Osteocyte (in vitro differentiated cells): Measurements from ENCODE around the gene ACKR1. TPM values are rescaled to one million over a fixed set of nuclear protein-coding genes. Genes with fewer than 3 reads are reported as not detected.

ENCODE experiments used
- DNase-seq: peaks from one replicate; pipeline ENCODE4 v3.0.0; 2021; ENCODE audit warnings: mixed read lengths; ENCODE audit not compliant: unreplicated experiment; ENCODE audit errors: extremely low spot score
- H3K27ac Mint-ChIP-seq: one replicate; pipeline ENCODE4 v1.8.0; 2021; ENCODE audit warnings: mild to moderate bottlenecking, mixed read lengths; ENCODE audit not compliant: unreplicated experiment
- H3K27me3 Mint-ChIP-seq: one replicate; pipeline ENCODE4 v1.8.0; 2021; ENCODE audit warnings: mixed read lengths; ENCODE audit not compliant: unreplicated experiment
- H3K36me3 Mint-ChIP-seq: one replicate; pipeline ENCODE4 v1.8.0; 2021; ENCODE audit warnings: mixed read lengths; ENCODE audit not compliant: unreplicated experiment
- H3K4me1 Mint-ChIP-seq: one replicate; pipeline ENCODE4 v1.8.0; 2021; ENCODE audit warnings: mixed read lengths; ENCODE audit not compliant: unreplicated experiment
- H3K4me3 Mint-ChIP-seq: one replicate; pipeline ENCODE4 v1.8.0; 2021; ENCODE audit warnings: mild to moderate bottlenecking, moderate library complexity, mixed read lengths; ENCODE audit not compliant: unreplicated experiment
- H3K9me3 Mint-ChIP-seq: one replicate; pipeline ENCODE4 v1.8.0; 2021; ENCODE audit warnings: mixed read lengths; ENCODE audit not compliant: unreplicated experiment
- total RNA-seq: library from RNA; stranded (reverse); gene quantifications from 2 replicates; pipeline ENCODE4 v1.2.1, GENCODE V29; 2021
- TF ChIP-seq, protein P1 (sequence below): fragments of 200-600 bp; sonication (generic); IDR thresholded peaks from 2 replicates; pipeline ENCODE4 v1.5.0; 2021; ENCODE audit warnings: antibody characterized with exemption, mild to moderate bottlenecking, moderate library complexity

ACKR1 gene
- total RNA-seq, 1 donor from 2014 or later = not detected

DNA sequence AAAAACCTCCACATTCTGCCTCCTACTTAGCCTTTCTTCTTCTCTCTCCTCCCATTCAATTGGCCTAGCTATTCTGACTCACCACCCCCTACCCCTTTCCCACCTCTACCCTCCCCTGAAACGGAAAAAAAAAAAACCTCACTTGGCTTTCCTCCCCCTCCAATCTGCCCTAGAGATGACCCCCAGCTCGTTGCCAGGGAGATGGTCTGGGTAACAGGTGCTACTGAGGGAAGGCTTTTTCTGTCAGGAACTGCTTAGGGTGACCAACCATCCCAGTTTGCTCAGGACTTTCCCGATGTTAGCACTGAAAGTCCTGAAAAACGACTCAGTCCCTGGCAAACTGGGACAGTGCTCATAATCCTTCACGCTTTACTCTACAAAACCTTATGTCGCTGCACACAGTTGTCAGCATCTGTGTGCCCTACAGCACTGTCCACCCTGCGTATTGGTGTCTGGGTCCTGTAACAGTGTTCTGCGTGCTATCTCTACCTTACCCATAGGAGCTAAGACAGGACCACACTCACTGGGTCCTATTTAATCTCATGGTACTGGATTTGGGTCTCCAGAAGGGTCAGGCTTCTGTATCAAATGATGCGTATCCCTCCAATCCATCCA, 41.0 kb upstream of the ACKR1 start:
- no peaks in the 10 kb centered on the region for H3K9me3 Mint-ChIP-seq
- peaks cover 31% of the 10 kb centered on the region for H3K27me3 Mint-ChIP-seq
- H3K27ac Mint-ChIP-seq = no peak overlapping the region
- no peak for DNase-seq
- no peaks in the 10 kb centered on the region for H3K36me3 Mint-ChIP-seq
- H3K4me3 Mint-ChIP-seq = no peak overlapping the region
- peaks cover 2% of the 10 kb centered on the region for H3K4me1 Mint-ChIP-seq
- TF ChIP-seq, protein P1, sequence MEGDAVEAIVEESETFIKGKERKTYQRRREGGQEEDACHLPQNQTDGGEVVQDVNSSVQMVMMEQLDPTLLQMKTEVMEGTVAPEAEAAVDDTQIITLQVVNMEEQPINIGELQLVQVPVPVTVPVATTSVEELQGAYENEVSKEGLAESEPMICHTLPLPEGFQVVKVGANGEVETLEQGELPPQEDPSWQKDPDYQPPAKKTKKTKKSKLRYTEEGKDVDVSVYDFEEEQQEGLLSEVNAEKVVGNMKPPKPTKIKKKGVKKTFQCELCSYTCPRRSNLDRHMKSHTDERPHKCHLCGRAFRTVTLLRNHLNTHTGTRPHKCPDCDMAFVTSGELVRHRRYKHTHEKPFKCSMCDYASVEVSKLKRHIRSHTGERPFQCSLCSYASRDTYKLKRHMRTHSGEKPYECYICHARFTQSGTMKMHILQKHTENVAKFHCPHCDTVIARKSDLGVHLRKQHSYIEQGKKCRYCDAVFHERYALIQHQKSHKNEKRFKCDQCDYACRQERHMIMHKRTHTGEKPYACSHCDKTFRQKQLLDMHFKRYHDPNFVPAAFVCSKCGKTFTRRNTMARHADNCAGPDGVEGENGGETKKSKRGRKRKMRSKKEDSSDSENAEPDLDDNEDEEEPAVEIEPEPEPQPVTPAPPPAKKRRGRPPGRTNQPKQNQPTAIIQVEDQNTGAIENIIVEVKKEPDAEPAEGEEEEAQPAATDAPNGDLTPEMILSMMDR = no peak

DNA sequence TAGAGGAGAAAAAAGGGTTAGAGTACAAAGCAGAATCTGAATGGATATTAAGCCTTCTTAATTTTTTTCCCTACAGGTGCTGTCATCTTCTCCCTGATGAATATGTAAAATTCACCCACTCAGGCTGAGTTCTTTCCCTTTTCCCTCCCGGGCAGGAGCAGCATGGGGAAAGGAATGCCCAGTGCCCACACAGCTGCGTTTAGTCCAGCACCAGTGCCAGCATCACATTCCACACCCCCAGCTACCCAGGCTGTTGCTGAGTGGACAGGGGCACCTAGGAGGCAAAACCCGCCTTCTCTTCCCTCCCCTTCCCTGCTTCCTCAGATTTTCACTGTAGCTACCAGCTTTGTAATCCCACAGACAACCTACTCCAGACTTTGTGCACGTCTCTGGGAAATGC, 36.6 kb upstream of the ACKR1 start:
- Mint-ChIP-seq H3K36me3 (no peaks in the 10 kb centered on the region), H3K4me1 (peaks cover 5% of the 10 kb centered on the region), H3K27me3 (peaks cover 55% of the 10 kb centered on the region), H3K4me3 (no peak overlapping the region), H3K27ac (no peak overlapping the region), H3K9me3 (no peaks in the 10 kb centered on the region)
- no peak for DNase-seq
- TF ChIP-seq, protein P1 = no peak

DNA sequence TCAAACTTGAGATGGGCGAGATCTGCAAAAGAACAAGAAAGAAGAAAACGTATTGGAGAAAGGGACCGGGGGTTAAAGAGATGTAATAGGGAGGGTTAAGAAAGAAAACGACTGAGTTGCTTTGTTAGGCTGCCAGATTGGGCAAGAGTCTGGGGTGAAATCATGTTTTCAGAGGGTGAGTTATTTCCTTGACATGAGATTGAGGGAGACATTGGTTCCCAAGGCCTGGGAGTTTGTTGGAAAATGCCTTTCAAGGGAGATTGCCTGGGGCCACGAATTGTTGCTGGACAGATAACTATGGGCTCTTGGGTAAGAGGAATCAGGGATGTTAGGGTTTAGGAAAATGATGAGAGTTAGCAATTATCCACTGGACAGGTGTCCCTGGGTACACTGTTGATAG, 34.0 kb upstream of the ACKR1 start:
- peaks cover 65% of the 10 kb centered on the region for H3K27me3 Mint-ChIP-seq
- no peaks in the 10 kb centered on the region for H3K9me3 Mint-ChIP-seq
- H3K27ac Mint-ChIP-seq = no peak overlapping the region
- TF ChIP-seq, protein P1 = no peak
- H3K36me3 Mint-ChIP-seq = no peaks in the 10 kb centered on the region
- H3K4me1 Mint-ChIP-seq = peaks cover 5% of the 10 kb centered on the region
- H3K4me3 Mint-ChIP-seq = no peak overlapping the region
- DNase-seq = no peak

DNA sequence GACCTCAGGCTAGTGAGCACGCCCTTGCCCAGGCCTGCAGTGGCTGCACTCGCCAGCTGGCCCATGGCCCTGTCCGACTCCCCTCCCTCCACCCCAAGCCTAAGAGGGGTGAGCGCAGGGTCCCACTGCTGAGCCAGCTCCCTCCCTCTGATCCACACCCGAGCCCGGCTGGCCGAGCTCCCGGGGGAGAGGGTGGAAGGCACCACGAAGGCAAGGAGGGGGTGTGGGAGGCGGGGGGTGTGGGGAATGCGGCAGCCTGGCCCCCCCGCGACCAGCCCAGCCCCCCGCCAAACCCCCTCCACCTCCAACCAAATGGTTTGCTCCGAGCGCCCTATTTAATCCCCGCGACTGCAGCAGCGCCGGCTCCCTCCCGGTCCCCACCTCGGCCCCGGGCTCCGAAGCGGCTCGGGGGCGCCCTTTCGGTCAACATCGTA, 33.4 kb upstream of the ACKR1 start, which contains the start of gene CADM3:
TSS of gene CADM3 (plus strand) at position 362 of the 434 bp plus-strand sequence. CDS start 151 bp downstream, outside the sequence.
- peaks cover 5% of the 10 kb centered on the region for H3K4me1 Mint-ChIP-seq
- no peak for DNase-seq
- TF ChIP-seq, protein P1 = no peak
- no peak within 1 kb of the TSS for H3K27ac Mint-ChIP-seq
- H3K36me3 Mint-ChIP-seq = no peaks in the 10 kb centered on the region
- H3K27me3 Mint-ChIP-seq = peaks cover 60% of the 10 kb centered on the region
- H3K9me3 Mint-ChIP-seq = no peaks in the 10 kb centered on the region
- peak within 1 kb of the TSS; percentile 24 for H3K4me3 Mint-ChIP-seq

DNA sequence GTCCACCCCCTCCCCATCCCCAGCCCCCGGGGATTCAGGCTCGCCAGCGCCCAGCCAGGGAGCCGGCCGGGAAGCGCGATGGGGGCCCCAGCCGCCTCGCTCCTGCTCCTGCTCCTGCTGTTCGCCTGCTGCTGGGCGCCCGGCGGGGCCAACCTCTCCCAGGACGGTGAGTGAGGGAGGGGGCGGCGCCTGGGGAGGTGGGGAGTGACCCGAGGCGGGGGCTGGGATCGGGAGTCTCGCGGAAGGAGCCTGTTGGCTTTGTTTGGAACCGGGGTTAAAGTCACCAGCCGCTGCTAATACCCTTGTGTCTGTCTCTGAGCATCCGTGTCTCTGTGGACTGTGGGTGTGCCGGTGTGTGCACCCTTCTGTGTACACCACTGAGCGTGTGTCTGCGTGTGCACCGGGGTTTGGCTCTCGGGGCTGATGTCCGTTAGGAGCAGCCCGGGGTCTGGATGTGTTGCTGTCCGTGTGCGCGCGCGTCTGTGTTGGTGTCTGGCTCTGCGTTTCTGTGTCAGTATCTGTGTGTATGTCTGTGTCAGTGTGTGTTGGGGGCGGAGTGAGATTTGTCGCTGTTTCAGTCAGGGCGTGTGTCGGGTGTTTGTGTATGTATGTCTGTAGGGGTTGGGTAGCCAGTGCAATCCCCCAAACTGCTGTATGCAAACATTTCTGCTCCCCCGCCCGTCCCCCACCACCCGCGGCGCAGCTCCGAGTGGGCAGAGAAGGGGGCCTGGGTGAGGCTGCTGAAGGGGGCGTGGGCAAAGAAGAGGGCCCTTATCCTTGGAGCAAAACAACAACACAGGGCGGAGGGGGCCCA, 32.8 kb upstream of the ACKR1 start:
- Mint-ChIP-seq H3K9me3 (no peaks in the 10 kb centered on the region), H3K4me3 (peak overlapping the region; percentile 24), H3K36me3 (no peaks in the 10 kb centered on the region), H3K27me3 (peaks cover 54% of the 10 kb centered on the region), H3K27ac (no peak overlapping the region), H3K4me1 (peaks cover 5% of the 10 kb centered on the region)
- no peak for DNase-seq
- TF ChIP-seq, protein P1 = no peak
